ENCODE measurements around the gene PRR5.

DNA sequence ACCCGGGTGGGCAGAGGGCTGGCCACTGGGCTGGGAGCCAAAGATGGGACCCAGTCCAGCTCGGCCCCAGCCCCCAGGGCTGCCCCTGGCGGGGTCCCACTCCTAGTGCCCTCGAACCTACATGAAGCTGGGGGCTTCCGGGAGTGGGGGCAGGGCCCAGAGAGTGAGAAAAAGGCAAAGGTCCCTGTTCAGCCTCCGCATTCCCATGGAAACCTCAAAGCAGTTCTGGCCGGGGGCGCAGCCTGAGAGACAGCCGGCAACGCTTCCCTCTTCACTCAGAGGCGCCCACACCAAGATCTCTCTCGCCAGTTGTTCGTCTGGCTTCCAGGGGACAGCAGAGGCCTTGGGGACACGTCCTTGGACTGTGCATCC lies 28.0 kb downstream of the PRR5 start:
- TF ChIP-seq, protein P1, sequence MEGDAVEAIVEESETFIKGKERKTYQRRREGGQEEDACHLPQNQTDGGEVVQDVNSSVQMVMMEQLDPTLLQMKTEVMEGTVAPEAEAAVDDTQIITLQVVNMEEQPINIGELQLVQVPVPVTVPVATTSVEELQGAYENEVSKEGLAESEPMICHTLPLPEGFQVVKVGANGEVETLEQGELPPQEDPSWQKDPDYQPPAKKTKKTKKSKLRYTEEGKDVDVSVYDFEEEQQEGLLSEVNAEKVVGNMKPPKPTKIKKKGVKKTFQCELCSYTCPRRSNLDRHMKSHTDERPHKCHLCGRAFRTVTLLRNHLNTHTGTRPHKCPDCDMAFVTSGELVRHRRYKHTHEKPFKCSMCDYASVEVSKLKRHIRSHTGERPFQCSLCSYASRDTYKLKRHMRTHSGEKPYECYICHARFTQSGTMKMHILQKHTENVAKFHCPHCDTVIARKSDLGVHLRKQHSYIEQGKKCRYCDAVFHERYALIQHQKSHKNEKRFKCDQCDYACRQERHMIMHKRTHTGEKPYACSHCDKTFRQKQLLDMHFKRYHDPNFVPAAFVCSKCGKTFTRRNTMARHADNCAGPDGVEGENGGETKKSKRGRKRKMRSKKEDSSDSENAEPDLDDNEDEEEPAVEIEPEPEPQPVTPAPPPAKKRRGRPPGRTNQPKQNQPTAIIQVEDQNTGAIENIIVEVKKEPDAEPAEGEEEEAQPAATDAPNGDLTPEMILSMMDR (IDR thresholded peaks at IDR 0.05; ENCODE audit: low read depth, low read length, poor library complexity, severe bottlenecking): no peak
- TF ChIP-seq EZH2phosphoT487 (IDR thresholded peaks at IDR 0.05; ENCODE audit: borderline replicate concordance, low read length): no peak

Data from DOHH2 (cell line).